ENCODE measurements around the gene MAPK9. TPM values are rescaled to one million over a fixed set of nuclear protein-coding genes. Genes with fewer than 3 reads are reported as not detected.

The MAPK9 gene
- total RNA-seq, 1 experiment from 2014 or later = 38.6 TPM

- no peak for TF ChIP-seq CTCF (conservative IDR thresholded peaks at IDR 0.05)
- no peak overlapping the region for H3K4me3 Mint-ChIP-seq
- no peak overlapping the region for H3K14ac ChIP-seq (ENCODE audit: insufficient read depth, low read length)
Observed at GRCh38 chr5:180216646-180217171, 75.2 kb downstream of the MAPK9 start.

More at GRCh38 chr5:180216646-180217171, 75.2 kb downstream of the MAPK9 start:
- H4K91ac ChIP-seq (ENCODE audit: insufficient read length, low read depth, low read length) = no peak overlapping the region
- no peak overlapping the region for H2BK20ac ChIP-seq (ENCODE audit: low read depth, low read length, poor library complexity, severe bottlenecking)
- no peak overlapping the region for H2AK5ac ChIP-seq (ENCODE audit: insufficient read length, low read length)
- Mint-ChIP-seq H3K36me3 (ENCODE audit: insufficient read depth in 1 of 3, low read depth in 3 of 3) (no peaks in the 10 kb centered on the region; a peak in 2 of 7 replicates), H3K9me3 (peaks cover 23 to 27% of the 10 kb centered on the region in 2 experiments), H3K4me1 (peaks cover 0 to 2% of the 10 kb centered on the region in 2 experiments; a peak in 1 of 4 replicates), H3K27ac (no peak overlapping the region), H3K27me3 (ENCODE audit: low read depth) (peaks cover 23% of the 10 kb centered on the region)
- no peak overlapping the region for H4K8ac ChIP-seq (replicated peaks; ENCODE audit: insufficient read length, low read depth, low read length)
- H3K79me2 ChIP-seq (ENCODE audit: insufficient read depth, low read length) = no peaks in the 10 kb centered on the region
- H3K4ac ChIP-seq (ENCODE audit: low read depth, low read length) = no peak overlapping the region
- H3K4me1 ChIP-seq (ENCODE audit: insufficient read depth, low read length) = no peaks in the 10 kb centered on the region
- H3K9ac ChIP-seq (ENCODE audit: extremely low read depth, insufficient read length, low read length) = no peak overlapping the region
- no peak overlapping the region for H2BK15ac ChIP-seq (ENCODE audit: low read depth, low read length)
- H2AFZ ChIP-seq (ENCODE audit: low read length) = no peak overlapping the region
- H4K20me1 ChIP-seq (ENCODE audit: control insufficient read depth, insufficient read depth, insufficient read length) = no peaks in the 10 kb centered on the region
- H3K23me2 ChIP-seq (ENCODE audit: insufficient read length, low read depth, low read length, poor library complexity, severe bottlenecking) = no peaks in the 10 kb centered on the region
- H2BK120ac ChIP-seq (ENCODE audit: low read depth, low read length, poor library complexity, severe bottlenecking) = no peak overlapping the region
- WGBS (ENCODE audit: extremely low coverage, insufficient read length, low lambda C conversion rate) = no CpG with 5 or more reads among the region's 15 CpGs
- no peaks in the 10 kb centered on the region for H3K9me3 ChIP-seq (ENCODE audit: control insufficient read depth, low read depth, low read length)
- no peak overlapping the region for H2BK5ac ChIP-seq (ENCODE audit: insufficient read length, low read length)
- no peak overlapping the region for H3K18ac ChIP-seq (ENCODE audit: insufficient read length, low read depth, low read length)
- no peaks in the 10 kb centered on the region for H3K27me3 ChIP-seq (ENCODE audit: insufficient read depth, low read length)
- H4K5ac ChIP-seq (ENCODE audit: insufficient read length, low read depth, low read length) = no peak overlapping the region
- no peak overlapping the region for H3K56ac ChIP-seq (ENCODE audit: insufficient read length, low read depth, low read length)
- no peaks in the 10 kb centered on the region for H3K79me1 ChIP-seq (ENCODE audit: insufficient read depth, low read depth, low read length, poor library complexity, severe bottlenecking)
- H3K4me2 ChIP-seq (ENCODE audit: insufficient read depth, insufficient read length, low read length) = no peak overlapping the region
- H2BK12ac ChIP-seq (ENCODE audit: insufficient read length, low read depth, low read length) = no peak overlapping the region
- H3T11ph ChIP-seq (ENCODE audit: low read length) = no peak overlapping the region
- no peak overlapping the region for H3K27ac ChIP-seq (ENCODE audit: insufficient read length, low read depth, low read length)
- no peak for DNase-seq
- H3K23ac ChIP-seq (ENCODE audit: insufficient read length, low read depth, low read length) = no peak overlapping the region

Data from H9 (cell line).